Activated T-helper 17 cell treated with anti-CD3 and anti-CD28 coated beads, Interleukin-2, amount 50 U/mL, for 72 hours (primary cell): ENCODE data around the gene ARHGAP44. TPM values are rescaled to one million over a fixed set of nuclear protein-coding genes. Genes with fewer than 3 reads are reported as not detected.

Experiments used
- ATAC-seq: fragments of 150-1000 bp; cut with Tn5 transposase; replicated peaks from 2 replicates; pipeline ENCODE4 v1.10.0; 2021; ENCODE audit warnings: mild to moderate bottlenecking, moderate library complexity
- H3K27ac Mint-ChIP-seq: one replicate; pipeline ENCODE4 v1.8.0; 2022; ENCODE audit warnings: mixed read lengths
- H3K27me3 Mint-ChIP-seq: one replicate; pipeline ENCODE4 v1.8.0; 2022; ENCODE audit warnings: mixed read lengths
- H3K36me3 Mint-ChIP-seq: one replicate; pipeline ENCODE4 v1.8.0; 2022; ENCODE audit warnings: low read depth, mild to moderate bottlenecking, mixed read lengths
- H3K4me1 Mint-ChIP-seq: one replicate; pipeline ENCODE4 v1.8.0; 2022; ENCODE audit warnings: mixed read lengths
- H3K4me3 Mint-ChIP-seq: one replicate; pipeline ENCODE4 v1.8.0; 2022; ENCODE audit warnings: mild to moderate bottlenecking, mixed read lengths
- H3K9me3 Mint-ChIP-seq: one replicate; pipeline ENCODE4 v1.8.0; 2022; ENCODE audit warnings: mixed read lengths
- total RNA-seq, 2 donors: library from RNA; stranded (reverse); gene quantifications; one replicate each; pipeline ENCODE4 v1.2.3, GENCODE V29; 2022

The ARHGAP44 gene
- total RNA-seq, 2 donors from 2014 or later = 0.48 TPM; not detected in 1

GRCh38 chr17:13031718-13032350, 242.5 kb downstream of the ARHGAP44 start:
- H3K27ac Mint-ChIP-seq = peak overlapping the region; percentile 43
- H3K4me3 Mint-ChIP-seq = no peak overlapping the region
- H3K4me1 Mint-ChIP-seq = peaks cover 5% of the 10 kb centered on the region
- no peaks in the 10 kb centered on the region for H3K36me3 Mint-ChIP-seq
- peaks cover 4% of the 10 kb centered on the region for H3K27me3 Mint-ChIP-seq
- ATAC-seq = peak; percentile 65
- H3K9me3 Mint-ChIP-seq = peaks cover 14% of the 10 kb centered on the region

DNA sequence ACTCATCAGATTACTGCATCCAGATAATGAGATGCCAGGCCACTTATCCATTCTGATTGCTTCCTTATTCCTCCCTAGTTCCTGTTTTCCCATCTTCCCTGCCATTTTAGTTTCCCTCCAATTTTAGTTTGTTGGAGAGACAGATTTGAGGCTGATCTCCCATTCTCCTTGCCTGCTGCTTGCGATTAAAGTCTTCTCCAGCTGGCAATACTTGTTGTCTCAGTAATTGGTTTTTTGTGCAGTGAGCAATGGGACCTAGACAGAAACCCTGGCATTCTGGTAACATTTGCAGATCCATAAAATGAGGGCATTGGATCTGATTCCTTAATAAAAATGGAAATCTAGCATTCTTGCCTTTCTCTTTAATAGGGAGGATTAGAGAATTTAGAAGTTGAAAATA, 246.1 kb downstream of the ARHGAP44 start:
- Mint-ChIP-seq H3K4me3 (no peak overlapping the region), H3K36me3 (no peaks in the 10 kb centered on the region), H3K9me3 (peaks cover 16% of the 10 kb centered on the region), H3K27ac (no peak overlapping the region), H3K4me1 (peaks cover 2% of the 10 kb centered on the region), H3K27me3 (no peaks in the 10 kb centered on the region)
- ATAC-seq = no peak

GRCh38 chr17:13036751-13037150, 247.5 kb downstream of the ARHGAP44 start:
- H3K4me3 Mint-ChIP-seq = no peak overlapping the region
- H3K4me1 Mint-ChIP-seq = no peaks in the 10 kb centered on the region
- no peak for ATAC-seq
- peaks cover 16% of the 10 kb centered on the region for H3K9me3 Mint-ChIP-seq
- H3K27ac Mint-ChIP-seq = no peak overlapping the region
- no peaks in the 10 kb centered on the region for H3K36me3 Mint-ChIP-seq
- H3K27me3 Mint-ChIP-seq = peaks cover 8% of the 10 kb centered on the region

- peaks cover 16% of the 10 kb centered on the region for H3K9me3 Mint-ChIP-seq
- peaks cover 12% of the 10 kb centered on the region for H3K27me3 Mint-ChIP-seq
- no peak for ATAC-seq
- no peaks in the 10 kb centered on the region for H3K4me1 Mint-ChIP-seq
- H3K4me3 Mint-ChIP-seq = no peak overlapping the region
- no peak overlapping the region for H3K27ac Mint-ChIP-seq
- no peaks in the 10 kb centered on the region for H3K36me3 Mint-ChIP-seq
These were observed 249.8 kb downstream of the ARHGAP44 start for GRCh38 chr17:13038931-13039665.

Other genes starting within 250 kb of the ARHGAP44 start
- not detected for gene MYOCD, start 123.6 kb upstream of the ARHGAP44 start, total RNA-seq
- 10 to 100 TPM; 49.3 to 90.8 TPM for gene ELAC2, start 228.5 kb downstream of the ARHGAP44 start, total RNA-seq